GM18520 (cell line): ENCODE measurements around the gene VPS36.
"Not testable (repeated sequence)": the region's sequence is repeated elsewhere in the genome, so short reads cannot be mapped to it uniquely, and the experiment has no call there.

Source experiments
- ATAC-seq: cut with Tn5 transposase; IDR thresholded peaks from one replicate; pipeline ENCODE4 v1.9.1; 2021; ENCODE audit not compliant: unreplicated experiment

The VPS36 gene

GRCh38 chr13:52450012-52450792 lies at the start of gene VPS36:
Gene VPS36, minus strand, starts transcription at chr13:52450634. Its CDS starts 40 bp downstream, at chr13:52450594.
- peak; percentile 60 for ATAC-seq

- ATAC-seq, result peak; percentile 55
Observed at GRCh38 chr13:52497979-52498378, 47.5 kb upstream of the VPS36 start.

GRCh38 chr13:52494241-52494640 lies 43.8 kb upstream of the VPS36 start:
- ATAC-seq, result not testable (repeated sequence)

GRCh38 chr13:52491015-52491414 lies 40.6 kb upstream of the VPS36 start:
- ATAC-seq, result not testable (repeated sequence)

GRCh38 chr13:52488763-52489162 lies 38.3 kb upstream of the VPS36 start:
- not testable (repeated sequence) for ATAC-seq

GRCh38 chr13:52487078-52487477 lies 36.6 kb upstream of the VPS36 start:
- not testable (repeated sequence) for ATAC-seq

- ATAC-seq, result not testable (repeated sequence)
Observed at GRCh38 chr13:52480677-52481428, 30.4 kb upstream of the VPS36 start.

- ATAC-seq, result not testable (repeated sequence)
Observed at GRCh38 chr13:52468487-52468886, 18.1 kb upstream of the VPS36 start.

GRCh38 chr13:52463526-52463925 lies 13.1 kb upstream of the VPS36 start:
- ATAC-seq, result no peak

GRCh38 chr13:52461265-52461664 lies 10.8 kb upstream of the VPS36 start:
- ATAC-seq, result no peak

GRCh38 chr13:52459668-52460067 lies 9.2 kb upstream of the VPS36 start:
- no peak for ATAC-seq

- ATAC-seq, result peak; percentile 1
Observed at GRCh38 chr13:52455677-52456041, 5.2 kb upstream of the VPS36 start.

- peak; percentile 51 for ATAC-seq
Observed at GRCh38 chr13:52454820-52455676, 4.6 kb upstream of the VPS36 start, which contains the start of gene CKAP2. Gene CKAP2, plus strand, starts transcription at chr13:52455478. Its CDS starts 79 bp downstream, at chr13:52455557.

GRCh38 chr13:52454459-52454819 lies 4.0 kb upstream of the VPS36 start:
- peak; percentile 17 for ATAC-seq

GRCh38 chr13:52452470-52452869 lies 2.0 kb upstream of the VPS36 start:
- no peak for ATAC-seq

GRCh38 chr13:52451135-52451804 lies 836 bp upstream of the VPS36 start:
- no peak for ATAC-seq

GRCh38 chr13:52450793-52451116 lies 321 bp upstream of the VPS36 start:
- no peak for ATAC-seq

GRCh38 chr13:52449331-52450011 lies 963 bp downstream of the VPS36 start:
- no peak for ATAC-seq

- no peak for ATAC-seq
Observed at GRCh38 chr13:52447815-52448552, 2.5 kb downstream of the VPS36 start.

- peak; percentile 13 for ATAC-seq
Observed at GRCh38 chr13:52447354-52447753, 3.1 kb downstream of the VPS36 start.
